Measurements from ENCODE around the gene ATP7B.
"Not testable (repeated sequence)": the region's sequence is repeated elsewhere in the genome, so short reads cannot be mapped to it uniquely, and the experiment has no call there.

ATP7B gene

DNA sequence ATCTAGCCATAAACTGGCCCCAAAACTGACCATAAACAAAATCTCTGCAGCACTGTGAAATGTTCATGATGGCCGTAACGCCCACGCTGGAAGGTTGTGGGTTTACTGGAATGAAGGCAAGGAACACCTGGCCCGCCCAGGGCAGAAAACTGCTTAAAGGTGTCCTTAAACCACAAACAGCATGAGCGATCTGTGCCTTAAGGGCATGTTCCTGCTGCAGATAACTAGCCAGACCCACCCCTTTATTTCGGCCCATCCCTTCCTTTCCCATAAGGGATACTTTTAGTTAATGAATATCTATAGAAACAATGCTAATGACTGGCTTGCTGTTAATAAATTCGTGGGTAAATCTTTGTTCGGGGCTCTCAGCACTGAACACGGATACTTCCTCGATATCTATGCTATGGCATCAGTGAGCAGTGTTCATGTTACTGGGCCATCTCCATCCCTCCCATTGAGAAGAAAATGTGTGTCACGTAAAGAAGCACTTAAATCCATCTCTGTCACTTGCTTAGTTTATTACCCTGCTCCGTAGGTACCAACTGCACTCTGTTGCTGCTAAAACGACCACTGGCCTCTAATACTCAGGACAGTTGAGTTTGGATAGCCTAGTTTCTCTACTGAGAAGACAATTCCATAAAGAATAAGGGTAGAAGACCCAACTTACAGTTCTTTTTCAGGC is 5.3 kb downstream of the ATP7B start:
- DNase-seq: no peak

DNA sequence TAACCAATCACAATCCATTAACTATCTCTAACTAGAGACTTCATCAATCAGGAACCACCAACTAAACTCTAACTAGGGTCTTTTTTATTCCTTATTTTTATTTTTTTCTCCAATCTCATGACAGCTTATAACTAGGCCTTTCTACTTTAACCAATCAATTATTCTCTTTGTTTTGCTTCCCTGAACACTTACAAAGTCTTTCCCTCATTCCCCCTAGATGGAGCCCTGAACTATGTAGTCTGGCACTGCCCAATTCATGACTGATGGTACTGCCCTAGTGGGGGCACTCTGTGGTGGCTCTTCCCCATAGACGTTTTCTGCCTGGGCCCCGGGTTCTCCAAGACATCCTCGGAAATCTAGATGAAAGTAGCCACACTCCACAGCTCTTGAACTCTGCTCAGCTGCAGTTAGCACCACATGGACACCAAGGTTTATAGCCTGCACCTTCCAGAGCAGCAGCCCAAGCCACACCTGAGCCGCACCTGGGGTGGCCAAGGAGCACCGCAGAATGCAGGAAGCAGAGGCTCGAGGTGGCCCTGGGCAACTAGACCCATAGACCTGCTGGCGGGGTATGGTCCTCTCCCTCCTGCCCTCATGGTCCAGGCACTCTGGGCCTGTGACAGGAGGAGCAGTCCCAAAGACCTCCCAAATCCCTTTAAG is 6.6 kb downstream of the ATP7B start:
- DNase-seq: no peak

DNA sequence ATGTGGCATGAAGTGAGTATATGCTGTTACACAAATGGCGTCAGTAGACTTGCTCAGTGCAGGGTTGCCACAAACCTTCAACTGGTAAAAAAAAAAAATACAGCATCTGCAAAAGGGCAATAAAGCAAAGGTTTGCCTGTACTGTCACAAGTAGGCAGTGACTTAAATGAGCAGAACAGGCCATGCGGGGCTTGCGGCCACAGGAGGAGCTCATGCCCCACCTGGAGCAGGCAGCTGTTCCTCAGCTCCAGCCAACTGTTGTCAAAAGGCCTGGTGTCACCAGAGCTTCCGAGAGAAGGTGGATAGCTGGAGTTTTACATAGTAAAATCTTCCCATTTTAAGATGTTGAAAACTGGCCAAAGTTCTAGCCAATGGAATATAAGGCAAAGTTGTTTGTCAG is 7.7 kb downstream of the ATP7B start:
- DNase-seq: no peak

DNA sequence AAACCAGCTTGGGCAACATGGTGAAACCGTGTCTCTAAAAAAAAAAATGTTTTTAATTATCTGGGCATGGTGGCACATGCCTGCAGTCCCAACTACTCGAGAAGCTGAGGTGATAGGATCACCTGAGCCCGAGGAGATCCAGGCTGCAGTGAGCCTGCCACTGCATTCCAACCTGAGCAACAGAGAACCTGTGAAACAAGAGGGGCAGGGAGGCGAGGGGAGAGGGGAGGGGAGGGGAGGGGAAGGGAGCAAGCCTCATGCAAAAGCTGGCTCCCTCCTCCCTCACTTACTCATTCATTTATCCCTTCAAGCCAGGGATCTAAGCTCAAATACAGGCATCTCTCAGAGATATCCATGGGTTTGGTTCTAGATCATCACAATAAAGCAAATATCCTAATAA is 8.9 kb downstream of the ATP7B start:
- no peak for DNase-seq

DNA sequence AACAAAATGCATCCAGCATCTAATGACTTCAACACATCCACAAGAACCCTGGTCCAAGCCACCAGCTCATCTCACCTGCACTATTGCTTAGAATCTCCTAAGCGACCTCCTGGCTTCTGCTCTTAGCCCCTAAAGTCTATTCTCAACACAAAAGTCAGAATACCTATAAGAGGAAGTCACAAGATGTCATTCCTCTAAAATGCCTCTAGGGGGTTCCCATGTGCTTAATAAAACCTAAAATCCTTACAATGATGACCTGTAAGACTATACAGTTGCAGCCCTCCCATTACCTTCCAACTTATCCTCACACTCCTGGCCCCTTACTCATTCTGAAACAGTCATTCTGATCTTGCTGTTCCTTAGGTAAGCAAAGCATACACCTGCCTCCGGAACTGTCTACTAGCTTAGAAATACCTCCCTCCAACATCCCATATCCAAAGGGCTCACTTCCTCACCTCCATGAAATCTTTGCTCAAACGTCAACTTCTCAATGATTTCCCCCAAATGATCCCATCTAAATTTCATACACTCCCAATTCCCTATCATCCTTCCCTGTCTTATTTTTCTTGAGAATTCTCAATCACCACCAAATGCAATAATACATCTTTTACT is 10.0 kb downstream of the ATP7B start:
- no peak for DNase-seq

DNA sequence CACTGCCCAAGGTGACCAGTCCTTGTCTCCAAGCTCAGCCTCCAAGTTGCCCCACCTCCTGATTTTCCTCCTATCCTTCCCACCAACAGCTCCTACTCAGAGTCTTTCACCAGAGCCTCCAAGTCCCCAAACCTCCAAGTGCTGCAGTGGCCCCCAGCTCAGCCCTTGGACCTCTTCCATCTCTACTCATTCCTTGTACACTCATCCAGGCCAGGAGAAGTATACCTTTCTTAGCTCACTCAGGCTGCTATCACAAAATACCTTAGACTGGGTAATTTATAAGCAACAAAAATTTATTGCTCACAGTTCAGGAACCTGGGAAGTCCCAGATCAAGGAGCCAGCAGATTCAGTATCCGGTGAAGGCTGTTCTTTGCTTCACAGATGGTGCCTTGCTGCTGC is 11.3 kb downstream of the ATP7B start:
- DNase-seq: no peak

DNA sequence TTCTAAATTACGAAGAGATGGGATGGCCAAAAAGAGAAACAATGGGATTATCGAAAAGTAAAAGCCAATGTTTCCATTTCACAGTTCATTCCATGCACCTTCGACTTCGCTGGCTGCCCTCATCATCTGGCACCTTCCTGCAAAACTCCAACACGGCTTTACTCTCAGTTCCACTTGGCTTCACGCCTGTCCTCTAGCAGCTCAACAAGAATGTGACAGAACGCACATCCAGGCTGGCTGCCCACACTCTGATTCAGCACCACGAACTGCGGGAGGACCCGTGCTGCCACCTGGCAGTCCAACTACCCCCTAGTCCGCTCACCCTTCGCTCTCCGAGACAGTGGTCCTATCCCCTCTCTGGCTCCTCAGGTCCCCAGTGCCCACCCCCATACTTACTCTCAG is 11.7 kb downstream of the ATP7B start:
- DNase-seq: peak; percentile 44

DNA sequence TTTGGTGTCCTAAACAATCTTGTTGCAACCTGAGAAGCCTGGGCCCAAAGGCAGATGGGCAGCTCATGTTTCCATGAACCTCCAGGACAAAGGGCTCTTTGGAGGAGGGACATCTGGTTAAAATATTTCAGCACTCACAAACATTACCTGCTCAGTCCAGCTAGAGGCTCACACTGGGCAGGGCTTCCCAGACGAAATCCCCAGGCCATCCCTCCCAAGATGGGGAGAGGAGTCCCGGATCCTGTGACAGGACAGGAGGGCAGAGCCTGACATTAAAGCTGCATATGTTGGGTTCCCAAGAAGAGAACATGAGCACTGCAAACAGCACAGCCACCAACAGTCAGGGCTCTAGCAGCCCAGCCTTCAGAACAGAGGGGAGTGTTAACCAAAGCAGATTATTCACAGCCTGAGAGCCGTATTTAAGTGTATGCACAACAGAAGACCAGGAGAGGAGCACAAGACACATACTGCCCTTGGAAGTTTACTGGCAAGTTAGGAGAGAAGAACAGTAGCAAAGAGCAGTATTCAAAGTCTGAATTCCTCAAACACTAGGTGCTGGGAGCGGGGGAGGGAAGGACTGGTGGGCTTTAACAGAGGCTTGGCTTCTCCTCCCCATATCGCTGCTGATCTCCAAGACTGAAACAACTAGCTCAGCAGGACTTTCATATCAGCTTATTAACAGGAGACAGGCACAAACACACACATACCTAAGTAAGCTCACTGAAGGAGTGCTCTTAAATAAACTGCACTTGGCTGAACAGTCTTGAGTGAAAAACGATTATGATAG is 12.3 kb downstream of the ATP7B start:
- no peak for DNase-seq

DNA sequence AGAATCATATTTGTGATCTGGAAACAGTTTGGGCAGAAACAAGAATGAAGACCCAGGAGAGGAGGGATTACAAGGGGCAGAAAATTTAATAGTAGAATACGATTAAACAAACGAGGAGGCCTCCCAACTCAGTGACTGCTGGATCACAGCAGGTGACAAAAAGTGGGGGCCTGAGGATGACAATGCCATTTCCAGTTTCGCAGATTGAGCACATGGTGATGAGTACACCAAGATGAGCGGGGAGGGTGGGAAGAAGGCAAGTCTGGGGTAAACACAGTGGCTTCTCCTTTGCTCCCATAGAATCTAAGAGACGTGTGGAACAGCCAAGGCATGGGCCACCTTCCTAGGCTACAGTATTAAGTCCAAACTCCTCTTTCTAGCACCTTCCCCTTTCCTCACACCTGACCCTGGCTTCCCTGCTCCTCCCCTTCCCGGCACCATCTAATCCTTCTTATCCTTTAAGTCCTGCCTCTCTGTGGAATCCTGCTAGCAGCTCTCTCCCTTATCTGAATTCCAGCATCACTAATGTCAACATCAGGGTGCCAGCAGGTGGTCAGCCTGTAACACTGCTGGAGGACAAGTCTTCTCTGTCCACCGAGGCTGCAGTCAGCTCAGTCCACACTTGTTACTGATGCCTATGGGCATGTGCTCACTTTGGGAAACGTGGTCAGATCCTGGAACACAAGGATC is 13.5 kb downstream of the ATP7B start:
- DNase-seq: no peak

DNA sequence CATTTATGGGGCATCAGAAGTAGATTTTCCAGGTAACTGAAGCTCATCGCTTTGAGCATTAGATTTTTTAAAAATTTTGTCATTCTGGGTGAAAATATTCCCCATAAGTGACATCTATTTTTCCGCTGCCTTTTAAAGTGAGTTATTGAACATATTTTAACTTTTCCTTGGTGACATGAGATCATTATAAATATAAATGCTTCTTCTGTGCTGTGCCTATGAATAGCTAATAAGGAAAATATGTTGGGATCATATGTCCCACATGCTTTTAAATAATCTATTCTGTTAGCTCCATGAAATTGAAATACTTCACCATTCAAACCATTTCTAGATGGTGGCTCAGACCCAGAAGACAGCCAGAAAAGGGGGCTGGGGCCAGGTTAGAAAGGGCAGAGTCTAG is 14.1 kb downstream of the ATP7B start:
- no peak for DNase-seq

DNA sequence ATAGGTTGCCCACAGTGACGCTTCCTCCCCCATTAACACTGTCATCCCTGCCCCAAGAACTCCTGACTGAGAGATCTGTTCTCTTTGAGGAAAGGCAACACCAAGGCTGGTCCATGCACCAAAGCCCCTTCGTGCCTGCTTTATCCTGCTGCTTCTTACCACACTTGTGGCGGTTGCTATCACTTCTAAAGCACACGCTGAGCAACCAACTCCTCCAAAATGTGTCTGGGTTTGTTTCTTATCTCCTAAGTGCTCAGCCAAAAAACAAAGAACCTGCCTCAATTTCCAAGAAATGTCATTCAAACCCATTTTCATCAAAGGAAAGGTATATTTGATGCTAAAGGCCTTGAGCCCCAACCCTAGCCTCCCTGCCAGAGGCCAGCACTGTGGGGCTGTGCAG is 14.6 kb downstream of the ATP7B start:
- no peak for DNase-seq

DNA sequence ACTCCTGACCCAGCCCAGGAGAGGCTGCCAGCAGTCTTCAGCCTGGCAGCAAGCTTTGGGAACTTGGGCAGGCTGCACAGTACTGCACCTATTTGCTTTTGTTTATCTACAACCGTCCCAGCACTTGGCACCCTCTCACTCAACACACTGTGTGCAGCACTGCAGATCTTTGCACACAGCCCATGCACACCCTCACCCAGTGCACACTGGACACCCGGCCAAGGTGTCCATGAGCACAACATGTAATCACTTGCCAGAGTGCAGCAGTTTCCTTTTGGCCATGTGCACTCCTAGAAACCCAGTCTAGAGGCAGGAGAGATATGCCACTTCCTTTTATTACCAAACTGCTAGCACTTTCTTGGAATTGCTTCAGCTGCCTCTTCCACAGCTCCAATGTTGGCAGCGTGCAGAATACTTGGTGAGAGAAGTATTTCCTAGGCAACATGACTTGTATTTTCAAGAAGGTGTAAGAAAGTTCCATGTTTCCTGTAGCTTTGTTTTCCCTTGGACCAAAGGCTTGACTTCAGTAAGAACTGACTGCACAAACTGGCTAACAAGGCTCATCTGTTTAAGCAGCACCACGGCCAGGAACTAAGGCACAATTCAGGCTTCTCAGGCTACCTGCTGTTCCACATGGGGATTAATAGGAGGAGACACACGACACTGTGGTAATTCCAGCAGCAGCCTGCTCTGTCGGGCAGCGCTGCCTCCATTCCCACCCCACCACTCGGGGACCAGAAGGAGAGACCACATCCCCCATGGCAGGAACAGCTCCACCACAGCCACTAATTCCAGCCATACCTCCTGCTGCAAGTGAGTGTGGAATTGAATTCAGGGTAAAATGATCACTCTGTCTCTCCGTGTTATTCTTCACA is 15.3 kb downstream of the ATP7B start:
- DNase-seq: peak; percentile 42

DNA sequence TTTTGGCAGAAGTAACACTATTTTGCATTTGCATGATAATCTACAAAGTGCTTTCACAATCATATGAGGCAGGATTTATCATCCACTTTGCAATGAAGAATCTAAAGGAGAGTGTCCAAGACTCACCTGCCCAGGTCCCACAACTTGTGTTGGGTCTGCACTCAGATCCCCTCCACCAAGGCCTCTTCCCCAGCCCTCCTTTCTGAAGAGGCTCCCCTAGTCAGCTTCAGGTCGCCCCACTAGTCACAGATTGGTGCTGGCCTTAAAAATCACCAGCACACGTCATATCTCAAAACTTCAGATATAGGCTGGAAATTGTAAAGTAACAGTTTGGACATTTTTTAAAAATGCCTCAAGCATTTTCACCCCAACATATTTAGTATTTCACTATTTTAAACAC is 17.5 kb downstream of the ATP7B start:
- no peak for DNase-seq

DNA sequence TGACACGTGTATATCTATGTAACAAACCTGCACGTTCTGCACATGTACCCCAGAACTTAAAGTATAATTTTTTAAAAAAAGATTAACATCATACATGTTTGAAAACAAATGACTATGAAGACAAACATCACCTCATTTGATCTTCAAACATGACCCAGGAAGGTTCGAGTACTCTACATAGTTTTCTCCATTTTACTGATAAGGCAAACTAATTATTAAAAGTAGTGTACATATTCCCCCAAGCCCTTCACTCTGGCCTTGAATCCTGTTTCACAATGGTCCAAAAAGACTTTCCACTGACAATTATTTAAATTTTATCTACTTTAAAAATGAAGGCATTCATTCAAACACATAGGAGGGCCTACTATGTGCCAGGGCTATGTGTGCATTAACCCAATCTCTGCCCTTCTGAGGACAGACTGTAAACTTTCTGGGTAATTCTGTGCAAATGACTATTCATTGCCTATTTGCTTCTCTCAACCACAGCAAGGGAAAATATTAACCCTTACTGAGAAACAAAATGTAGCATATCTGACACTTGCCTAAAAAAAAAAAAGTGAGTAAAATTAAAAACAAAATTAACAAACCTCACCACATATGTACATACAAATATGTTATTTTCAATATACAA is 22.1 kb downstream of the ATP7B start:
- no peak for DNase-seq

DNA sequence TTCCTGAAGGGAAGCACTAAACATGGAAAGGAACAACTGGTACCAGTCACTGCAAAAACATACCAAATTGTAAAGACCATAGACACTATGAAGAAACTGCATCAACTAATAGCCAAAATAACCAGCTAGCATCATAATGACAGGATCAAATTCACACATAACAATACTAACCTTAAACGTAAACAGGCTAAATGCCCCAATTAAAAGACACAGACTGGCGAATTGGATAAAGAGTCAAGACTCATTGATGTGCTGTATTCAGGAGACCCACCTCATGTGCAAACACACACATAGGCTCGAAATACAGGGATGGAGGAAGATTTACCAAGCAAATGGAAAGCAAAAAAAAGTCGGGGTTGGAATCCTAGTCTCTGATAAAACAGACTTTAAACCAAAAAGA is 26.3 kb downstream of the ATP7B start:
- not testable (repeated sequence) for DNase-seq

DNA sequence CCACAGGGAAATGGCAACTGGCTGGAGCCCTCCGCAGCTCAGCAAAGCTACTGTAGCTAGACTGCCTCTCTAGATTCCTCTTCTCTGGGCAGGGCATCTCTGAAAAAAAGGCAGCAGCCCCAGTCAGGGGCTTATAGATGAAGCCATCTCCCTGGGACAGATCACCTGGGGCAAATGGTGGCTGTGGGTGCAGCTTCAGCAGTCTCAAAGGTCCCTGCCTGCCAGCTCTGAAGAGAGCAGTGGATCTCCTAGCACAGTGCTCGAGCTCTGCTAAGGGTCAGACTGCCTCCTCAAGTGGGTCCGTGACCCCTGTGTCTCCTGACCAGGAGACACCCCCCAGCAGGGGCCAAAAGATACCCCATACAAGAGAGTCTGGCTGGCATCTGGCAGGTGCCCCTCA is 28.0 kb downstream of the ATP7B start:
- not testable (repeated sequence) for DNase-seq

DNA sequence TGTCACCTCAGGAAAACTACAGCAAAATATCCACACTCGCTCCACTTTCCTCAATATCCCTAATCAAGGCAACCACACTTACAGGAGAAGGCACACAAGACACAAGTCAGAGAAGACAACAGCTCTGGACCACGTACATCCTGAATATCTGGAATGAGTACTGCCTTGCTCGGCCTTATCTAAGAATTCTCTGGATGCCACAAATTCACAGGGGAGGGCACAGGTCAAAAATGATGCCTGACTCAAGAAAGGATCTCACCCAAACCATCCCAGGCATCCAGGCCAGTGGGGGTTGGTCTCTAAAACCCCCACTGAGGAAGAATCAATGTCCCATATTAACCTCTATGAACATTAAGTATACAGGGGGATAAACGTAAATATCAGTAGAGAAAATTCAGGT is 29.9 kb downstream of the ATP7B start:
- no peak for DNase-seq

DNA sequence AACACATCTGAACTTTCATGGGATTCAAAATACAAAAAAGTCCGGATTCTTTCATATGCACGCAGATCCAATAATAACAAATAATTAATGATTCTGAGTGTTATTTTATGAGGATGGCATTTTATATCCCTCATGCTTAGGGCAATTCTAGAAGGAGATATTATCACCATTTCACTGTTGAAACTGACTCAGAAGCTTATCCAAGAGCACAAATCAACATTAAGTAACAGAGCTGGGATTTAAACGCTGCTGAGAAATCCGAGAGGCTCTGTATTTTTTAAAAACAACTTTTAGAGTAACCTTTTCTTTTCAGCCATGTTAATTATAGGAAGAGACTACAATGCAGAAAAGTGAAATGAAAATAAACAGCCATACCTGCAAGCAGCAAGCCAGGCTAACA is 30.3 kb downstream of the ATP7B start:
- no peak for DNase-seq

DNA sequence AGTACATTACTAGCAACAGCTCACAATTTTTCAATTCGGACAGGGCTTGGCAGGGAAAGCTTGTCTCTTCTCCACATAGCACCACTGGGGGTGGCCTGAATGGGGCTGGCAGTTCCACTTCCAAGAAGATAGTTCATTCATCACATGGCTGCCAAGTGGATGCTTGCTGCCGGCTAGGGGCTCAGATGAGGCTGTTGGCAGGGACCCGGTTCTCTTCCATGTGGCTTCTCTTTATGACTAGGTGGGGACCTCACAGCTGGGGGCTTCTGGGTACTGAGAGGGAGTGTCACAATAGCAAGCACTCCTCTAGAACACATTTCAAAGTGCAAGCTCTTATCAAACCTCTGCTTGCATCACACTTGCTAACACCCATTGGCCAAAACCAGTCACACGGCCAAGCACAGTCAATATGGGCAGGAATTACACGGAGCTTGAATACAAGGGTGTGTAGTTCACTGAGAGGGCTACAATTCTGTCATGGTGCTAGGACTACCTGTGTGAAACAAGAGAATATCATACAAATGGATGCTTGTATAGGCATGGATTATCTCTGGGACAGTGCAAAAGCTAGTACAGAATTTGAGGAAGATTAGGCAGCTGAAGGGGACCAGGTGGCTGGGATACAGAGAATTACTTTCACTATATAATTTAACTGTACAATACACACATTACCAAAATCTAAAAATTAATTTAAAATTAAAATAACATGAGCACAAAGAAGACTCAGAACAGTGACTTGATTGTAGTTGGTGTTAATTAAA is 32.3 kb downstream of the ATP7B start:
- no peak for DNase-seq

DNA sequence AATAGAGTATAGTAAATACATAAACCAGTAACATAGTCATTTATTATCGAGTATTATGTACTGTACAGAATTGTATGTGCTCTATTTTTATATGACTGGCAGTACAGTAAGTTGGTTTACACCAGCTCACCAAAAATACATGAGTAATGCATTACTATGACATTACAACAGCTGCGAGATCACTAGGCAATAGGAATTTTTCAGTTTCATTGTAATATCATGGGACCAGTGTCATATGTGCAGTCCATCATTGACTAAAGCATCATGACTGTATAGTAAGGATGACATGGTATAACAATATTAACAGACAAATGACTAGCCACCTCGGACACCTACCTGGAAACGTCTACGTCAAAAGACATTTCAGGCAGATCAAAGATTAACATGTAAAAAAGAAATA is 33.6 kb downstream of the ATP7B start:
- no peak for DNase-seq

DNA sequence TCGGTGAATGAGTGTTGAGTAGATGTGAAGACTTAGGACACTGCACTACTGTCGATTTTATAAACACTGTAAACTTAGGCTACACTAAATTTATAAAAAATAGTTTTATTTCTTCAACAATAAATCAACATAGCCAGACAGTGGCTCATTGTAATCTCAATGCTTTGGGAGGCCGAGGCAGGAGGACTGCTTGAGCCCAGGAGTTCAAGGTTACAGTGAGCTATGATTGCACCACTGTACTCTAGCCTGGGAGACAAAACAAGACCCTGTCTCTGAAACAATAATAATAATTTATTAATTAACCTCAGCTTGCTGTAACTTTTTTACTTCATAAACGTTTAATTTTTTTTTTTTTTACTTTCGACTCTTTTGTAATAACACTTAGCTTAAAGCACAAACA is 34.4 kb downstream of the ATP7B start:
- DNase-seq: no peak

All from right hindlimb (tissue), 1 donor.